Naive B cell (primary cell): ENCODE results near the gene CYSRT1. TPM values are rescaled to one million over a fixed set of nuclear protein-coding genes. Genes with fewer than 3 reads are reported as not detected.
A peak's percentile ranks its signal among the peaks of the same experiment; 100 is the strongest.

Source experiments
- ATAC-seq, 2 donors: fragments of 150-1000 bp; cut with Tn5 transposase; 2 replicates each; pipeline ENCODE4 v1.10.0; 2021; ENCODE audit warnings: low read depth in 2 of 2, mild to moderate bottlenecking in 2 of 2, moderate library complexity in 2 of 2
- DNase-seq: peaks from one replicate; pipeline ENCODE4 v3.0.0; 2022
- H3K27ac Mint-ChIP-seq, 6 donors: one replicate each; pipeline ENCODE4 v1.8.0; 2020 to 2022; ENCODE audit warnings: mild to moderate bottlenecking in 6 of 6, mixed read lengths in 6 of 6, moderate library complexity in 5 of 6, inconsistent platforms in 2 of 6
- H3K27me3 Mint-ChIP-seq, 3 donors: one replicate each; pipeline ENCODE4 v1.8.0; 2021 to 2022; ENCODE audit warnings: mixed read lengths in 3 of 3, mild to moderate bottlenecking in 1 of 3
- H3K36me3 Mint-ChIP-seq, 2 donors: one replicate each; pipeline ENCODE4 v1.8.0; 2020 to 2022; ENCODE audit warnings: mixed read lengths in 2 of 2, inconsistent platforms in 1 of 2, mild to moderate bottlenecking in 1 of 2
- H3K4me1 Mint-ChIP-seq, 3 donors: one replicate each; pipeline ENCODE4 v1.8.0; 2020 to 2022; ENCODE audit warnings: mixed read lengths in 3 of 3, inconsistent platforms in 1 of 3, mild to moderate bottlenecking in 1 of 3, moderate library complexity in 1 of 3
- H3K4me3 Mint-ChIP-seq, 8 donors: one replicate each; pipeline ENCODE4 v1.8.0; 2020 to 2022; ENCODE audit warnings: mild to moderate bottlenecking in 8 of 8, mixed read lengths in 8 of 8, moderate library complexity in 8 of 8, inconsistent platforms in 2 of 8
- H3K9me3 Mint-ChIP-seq, 7 donors: one replicate each; pipeline ENCODE4 v1.8.0; 2020 to 2022; ENCODE audit warnings: mixed read lengths in 7 of 7, mild to moderate bottlenecking in 5 of 7, inconsistent platforms in 2 of 7, moderate library complexity in 1 of 7
- polyA plus RNA-seq, 6 donors: library from polyadenylated mRNA; unstranded; fragments of 300-500 nt; fragmentation: Illumina TruSeq; gene quantifications; one replicate each; pipeline ENCODE4 v1.2.3, GENCODE V29; 2021; ENCODE audit warnings: low read depth in 6 of 6

CYSRT1 gene
- polyA plus RNA-seq, 6 donors from 2014 or later = not detected

DNA sequence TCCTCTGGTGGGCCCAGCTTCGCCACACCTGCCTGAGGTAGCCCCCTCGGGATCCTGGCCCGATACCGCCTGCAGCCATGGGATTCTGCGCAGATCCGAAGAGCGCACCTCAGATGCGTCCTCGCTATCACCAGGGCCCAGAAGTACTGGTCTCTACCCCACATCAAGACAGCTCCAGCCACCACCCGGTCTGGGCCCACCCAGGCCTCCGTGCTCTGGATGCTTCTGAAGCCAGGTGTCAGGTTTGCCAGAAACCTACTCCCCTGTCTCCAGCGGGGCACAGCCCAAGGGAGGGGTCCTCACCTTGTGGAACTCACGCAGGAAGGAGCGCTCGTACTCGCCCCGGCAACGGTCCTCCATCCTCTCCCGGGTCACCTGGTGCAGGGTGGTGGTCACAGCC lies 39.1 kb upstream of the CYSRT1 start:
- peaks cover 0 to 13% of the 10 kb centered on the region in 2 donors for H3K36me3 Mint-ChIP-seq
- H3K27me3 Mint-ChIP-seq = no peaks in the 10 kb centered on the region
- peaks cover 28 to 43% (median 38%) of the 10 kb centered on the region in 3 donors for H3K4me1 Mint-ChIP-seq
- DNase-seq (no peak), ATAC-seq (no peak)
- H3K27ac Mint-ChIP-seq = no peak overlapping the region
- H3K4me3 Mint-ChIP-seq = peak overlapping the region in 5 of 8 donors; percentile 25 to 95 (median 47)
- no peaks in the 10 kb centered on the region for H3K9me3 Mint-ChIP-seq

DNA sequence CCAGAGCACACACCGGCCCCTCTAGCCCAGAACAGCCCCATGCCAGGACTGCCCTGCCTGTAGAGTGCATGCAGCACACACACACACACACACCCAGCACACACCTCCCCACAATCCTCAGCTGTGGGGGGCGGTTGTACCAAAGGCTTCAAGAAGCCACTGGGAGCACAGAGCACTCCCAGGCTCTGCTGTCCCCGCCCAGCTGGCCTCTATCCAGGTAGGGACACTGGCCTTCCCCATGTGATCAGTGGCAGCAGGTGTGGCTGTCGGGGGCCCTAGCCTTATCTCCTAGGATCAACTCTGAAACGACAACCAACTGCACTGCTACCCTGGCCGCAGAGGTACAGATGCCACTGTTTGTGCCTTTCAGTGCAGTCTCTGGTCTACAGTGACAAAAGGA lies 38.6 kb upstream of the CYSRT1 start:
- no peaks in the 10 kb centered on the region for H3K27me3 Mint-ChIP-seq

DNA sequence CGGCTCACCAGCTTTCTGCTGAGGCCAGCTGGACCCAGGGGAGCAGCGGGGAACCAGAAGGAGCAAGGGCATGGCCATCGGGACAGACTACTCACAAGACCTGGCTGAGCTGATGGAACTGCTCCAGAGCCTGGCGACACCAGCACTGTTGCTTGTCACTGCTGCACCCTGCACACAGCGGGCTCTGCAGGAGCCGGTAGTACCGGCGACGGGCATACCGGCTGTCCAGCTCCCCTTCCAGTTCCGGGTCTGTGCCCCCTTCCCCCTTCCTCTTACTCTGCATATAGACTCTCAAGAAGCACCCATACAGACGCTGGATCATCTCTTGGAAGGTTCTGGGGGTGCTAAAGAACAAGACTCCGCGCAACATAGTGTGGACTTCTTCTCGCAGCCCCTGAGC lies 37.6 kb upstream of the CYSRT1 start:
- Mint-ChIP-seq H3K27me3 (no peaks in the 10 kb centered on the region), H3K36me3 (peaks cover 0 to 13% of the 10 kb centered on the region in 2 donors), H3K4me1 (peaks cover 28 to 47% (median 40%) of the 10 kb centered on the region in 3 donors), H3K9me3 (no peaks in the 10 kb centered on the region), H3K4me3 (peak overlapping the region; percentile 92 to 96 (median 94)), H3K27ac (peak overlapping the region; percentile 94 to 99 (median 96))
- no peak for ATAC-seq
- no peak for DNase-seq

More for the DNA sequence above, 38.6 kb upstream of the CYSRT1 start:
- ATAC-seq = no peak
- Mint-ChIP-seq H3K27ac (peak overlapping the region in 1 of 6 donors; percentile 60), H3K36me3 (peaks cover 0 to 13% of the 10 kb centered on the region in 2 donors), H3K9me3 (no peaks in the 10 kb centered on the region), H3K4me1 (peaks cover 28 to 47% (median 40%) of the 10 kb centered on the region in 3 donors), H3K4me3 (peak overlapping the region; percentile 19 to 96 (median 92))
- no peak for DNase-seq

DNA sequence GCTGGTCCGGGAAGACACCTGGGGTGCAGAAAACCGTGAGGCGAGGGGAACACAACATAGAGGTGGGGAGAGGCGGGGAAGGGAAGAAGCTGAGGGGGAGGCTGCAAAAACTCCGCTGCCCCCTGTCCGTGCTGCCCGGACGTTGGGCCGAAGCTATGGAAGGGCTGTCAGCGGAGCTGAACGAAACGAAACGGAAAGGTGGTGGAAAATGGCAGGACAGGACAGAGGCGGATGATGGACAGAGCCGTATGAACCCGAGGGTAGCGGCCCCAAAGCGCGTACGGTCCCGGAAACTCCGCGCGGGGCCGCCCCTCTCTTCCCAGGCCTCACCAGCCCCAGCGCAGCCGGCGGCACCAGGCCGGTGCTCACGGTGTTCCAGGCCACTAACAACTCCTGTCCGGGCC lies 36.9 kb upstream of the CYSRT1 start:
- peak overlapping the region; percentile 94 to 99 (median 96) for H3K27ac Mint-ChIP-seq
- H3K4me1 Mint-ChIP-seq = peaks cover 28 to 47% (median 40%) of the 10 kb centered on the region in 3 donors
- no peaks in the 10 kb centered on the region for H3K9me3 Mint-ChIP-seq
- peaks cover 0 to 13% of the 10 kb centered on the region in 2 donors for H3K36me3 Mint-ChIP-seq
- peak overlapping the region; percentile 92 to 96 (median 94) for H3K4me3 Mint-ChIP-seq
- ATAC-seq = peak; percentile 7 to 10
- H3K27me3 Mint-ChIP-seq = no peaks in the 10 kb centered on the region
- DNase-seq = no peak

DNA sequence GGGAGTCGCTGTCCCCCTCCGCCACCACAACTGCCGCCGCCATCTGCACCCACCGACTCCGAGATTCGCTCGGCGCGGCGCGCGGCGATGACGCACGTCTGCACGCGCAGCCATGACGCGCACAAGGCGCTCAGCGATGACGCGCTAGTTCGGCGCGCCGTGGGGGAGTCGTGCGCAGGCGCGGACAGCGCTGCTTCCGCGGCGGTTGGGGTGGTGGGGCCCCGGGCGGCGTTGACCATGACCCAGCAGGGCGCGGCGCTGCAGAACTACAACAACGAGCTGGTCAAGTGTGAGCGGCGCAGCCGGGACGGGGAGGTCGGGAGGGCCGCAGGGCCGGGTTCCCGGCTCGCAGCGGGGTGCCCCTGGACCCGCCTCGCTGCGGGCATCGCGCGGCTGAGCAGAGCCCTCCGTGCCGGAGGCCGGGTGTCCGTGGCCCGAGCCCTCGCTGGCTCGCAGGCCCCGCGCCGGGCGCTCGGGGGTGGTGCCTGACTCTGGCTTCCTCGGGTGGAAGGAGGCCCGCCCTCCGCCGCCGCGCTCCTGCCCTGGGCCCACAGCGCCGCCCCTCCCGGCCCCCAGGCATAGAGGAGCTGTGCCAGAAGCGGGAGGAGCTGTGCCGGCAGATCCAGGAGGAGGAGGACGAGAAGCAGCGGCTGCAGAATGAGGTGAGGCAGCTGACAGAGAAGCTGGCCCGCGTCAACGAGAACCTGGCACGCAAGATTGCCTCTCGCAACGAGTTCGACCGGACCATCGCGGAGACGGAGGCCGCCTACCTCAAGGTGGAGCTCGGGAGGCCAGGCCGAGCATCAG lies 36.3 kb upstream of the CYSRT1 start, which contains the start of the genes ANAPC2 and SSNA1:
Gene ANAPC2 (minus strand): TSS at position 71 of the 807 bp plus-strand sequence. CDS start 28 bp downstream, at position 43.
Gene SSNA1 (plus strand): TSS at position 187 of the 807 bp plus-strand sequence. CDS start 51 bp downstream, at position 238.
- Mint-ChIP-seq H3K27me3 (no peaks in the 10 kb centered on the region), H3K4me1 (peaks cover 28 to 47% (median 40%) of the 10 kb centered on the region in 3 donors), H3K36me3 (peaks cover 0 to 8% of the 10 kb centered on the region in 2 donors), H3K9me3 (no peaks in the 10 kb centered on the region), H3K4me3 (peak within 1 kb of the TSS; percentile 92 to 96 (median 94)), H3K27ac (peak within 1 kb of the TSS; percentile 94 to 99 (median 97))
- DNase-seq = peak; percentile 93
- ATAC-seq = peak; percentile 80 to 81

DNA sequence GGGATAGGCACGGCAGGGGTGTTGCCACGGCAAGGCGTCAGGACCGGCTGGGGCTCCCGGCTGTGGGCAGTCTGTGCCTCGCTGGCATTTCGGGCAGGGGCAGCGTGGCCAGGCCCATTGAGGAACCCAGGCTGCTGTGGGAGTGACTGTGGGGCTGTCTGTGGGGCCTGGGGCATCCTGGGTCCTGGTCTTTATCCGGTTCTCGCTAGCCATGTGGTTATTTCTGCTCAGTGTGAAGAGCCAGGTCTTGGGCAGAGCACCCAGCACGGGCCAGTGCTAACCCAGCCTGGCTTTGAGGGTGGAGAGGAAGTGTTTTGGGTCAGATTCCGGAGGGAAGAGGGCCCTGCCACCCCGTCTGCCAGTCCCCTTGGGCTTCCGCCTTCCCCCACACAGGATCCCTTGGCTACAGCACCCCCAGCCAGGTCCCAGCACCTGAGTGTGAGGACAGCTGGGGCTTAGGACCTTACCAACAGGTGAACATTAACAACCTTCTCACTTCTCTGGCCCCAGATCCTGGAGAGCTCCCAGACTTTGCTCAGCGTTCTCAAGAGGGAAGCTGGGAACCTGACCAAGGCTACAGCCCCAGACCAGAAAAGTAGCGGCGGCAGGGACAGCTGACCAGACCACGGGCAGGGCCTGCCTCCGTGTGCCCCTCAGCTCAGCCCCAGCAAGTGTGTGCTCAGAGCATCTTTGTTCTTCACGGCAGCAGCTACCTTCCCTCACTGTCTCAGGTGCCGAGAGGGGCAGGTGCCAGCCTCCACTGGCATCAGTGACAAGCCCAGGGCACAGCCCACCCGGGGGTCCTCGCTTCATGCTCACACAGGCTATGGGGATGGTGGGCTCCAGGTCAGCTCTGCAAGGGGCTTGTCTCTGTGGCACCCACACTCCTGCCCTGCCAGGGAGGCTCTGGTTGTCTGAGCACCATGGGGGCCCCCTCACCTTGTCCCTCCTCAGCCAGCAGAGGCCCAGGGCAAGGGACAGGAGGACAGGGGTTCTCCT lies 35.4 kb upstream of the CYSRT1 start:
- DNase-seq (no peak), ATAC-seq (no peak)
- Mint-ChIP-seq H3K4me1 (peaks cover 23 to 40% (median 39%) of the 10 kb centered on the region in 3 donors), H3K27ac (peak overlapping the region; percentile 88 to 99 (median 94)), H3K27me3 (no peaks in the 10 kb centered on the region), H3K4me3 (peak overlapping the region; percentile 90 to 96 (median 92)), H3K9me3 (no peaks in the 10 kb centered on the region), H3K36me3 (no peaks in the 10 kb centered on the region)

DNA sequence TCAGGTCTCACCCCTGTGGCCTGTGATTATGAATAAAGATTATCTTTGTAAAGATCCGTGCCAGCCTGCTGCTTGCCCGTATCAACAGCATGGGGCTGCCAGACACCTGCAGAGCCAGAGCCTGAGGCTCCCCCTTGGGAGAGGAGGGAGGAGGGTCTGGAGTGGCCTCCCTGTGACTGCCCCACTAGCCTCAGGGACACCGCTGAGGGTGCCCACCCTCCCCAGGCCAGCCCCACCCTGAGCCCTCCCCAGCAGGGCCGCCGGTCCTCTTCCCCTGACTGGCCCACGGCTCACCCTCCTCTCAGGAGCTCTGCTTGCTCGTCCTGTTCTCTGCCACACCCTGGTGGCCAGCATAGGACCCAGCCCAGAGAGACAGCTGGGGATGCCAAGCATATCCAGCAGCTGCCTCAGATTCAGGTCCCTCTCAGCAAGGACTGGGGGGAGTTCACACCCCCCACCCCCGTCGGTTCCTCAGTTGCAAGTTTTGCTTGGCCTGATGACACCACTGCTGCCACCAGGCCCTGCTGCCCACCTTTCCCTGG lies 34.6 kb upstream of the CYSRT1 start:
- Mint-ChIP-seq H3K4me1 (peaks cover 27 to 42% (median 38%) of the 10 kb centered on the region in 3 donors), H3K9me3 (no peaks in the 10 kb centered on the region), H3K27me3 (no peaks in the 10 kb centered on the region), H3K27ac (peak overlapping the region in 4 of 6 donors; percentile 30 to 94 (median 68)), H3K36me3 (no peaks in the 10 kb centered on the region), H3K4me3 (peak overlapping the region; percentile 42 to 92 (median 68))
- ATAC-seq = no peak
- no peak for DNase-seq

DNA sequence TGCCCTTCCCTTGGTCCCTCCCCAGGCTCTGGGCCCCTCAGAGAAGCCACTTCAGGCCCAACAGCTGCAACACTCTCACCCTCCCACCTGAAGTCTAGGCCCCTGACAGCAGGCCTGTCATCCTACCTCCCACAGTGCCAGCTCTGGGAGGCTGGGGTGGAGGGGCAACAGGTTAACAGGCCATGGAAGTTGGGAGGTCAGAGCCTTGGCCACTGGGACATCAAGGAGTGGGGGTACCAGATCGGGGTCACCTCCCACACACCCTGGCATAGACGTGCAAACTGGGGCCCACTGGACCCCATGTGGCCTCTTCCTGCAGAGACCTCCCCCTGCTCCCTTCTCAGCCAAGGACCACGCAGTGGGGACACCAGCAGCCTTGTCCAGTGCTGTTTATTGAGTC lies 33.7 kb upstream of the CYSRT1 start:
- DNase-seq (no peak), ATAC-seq (no peak)
- H3K9me3 Mint-ChIP-seq = no peaks in the 10 kb centered on the region
- peak overlapping the region in 4 of 8 donors; percentile 12 to 92 (median 74) for H3K4me3 Mint-ChIP-seq
- peak overlapping the region in 3 of 6 donors; percentile 78 to 94 (median 82) for H3K27ac Mint-ChIP-seq
- H3K4me1 Mint-ChIP-seq = peaks cover 28 to 42% (median 31%) of the 10 kb centered on the region in 3 donors
- no peaks in the 10 kb centered on the region for H3K27me3 Mint-ChIP-seq
- no peaks in the 10 kb centered on the region for H3K36me3 Mint-ChIP-seq

DNA sequence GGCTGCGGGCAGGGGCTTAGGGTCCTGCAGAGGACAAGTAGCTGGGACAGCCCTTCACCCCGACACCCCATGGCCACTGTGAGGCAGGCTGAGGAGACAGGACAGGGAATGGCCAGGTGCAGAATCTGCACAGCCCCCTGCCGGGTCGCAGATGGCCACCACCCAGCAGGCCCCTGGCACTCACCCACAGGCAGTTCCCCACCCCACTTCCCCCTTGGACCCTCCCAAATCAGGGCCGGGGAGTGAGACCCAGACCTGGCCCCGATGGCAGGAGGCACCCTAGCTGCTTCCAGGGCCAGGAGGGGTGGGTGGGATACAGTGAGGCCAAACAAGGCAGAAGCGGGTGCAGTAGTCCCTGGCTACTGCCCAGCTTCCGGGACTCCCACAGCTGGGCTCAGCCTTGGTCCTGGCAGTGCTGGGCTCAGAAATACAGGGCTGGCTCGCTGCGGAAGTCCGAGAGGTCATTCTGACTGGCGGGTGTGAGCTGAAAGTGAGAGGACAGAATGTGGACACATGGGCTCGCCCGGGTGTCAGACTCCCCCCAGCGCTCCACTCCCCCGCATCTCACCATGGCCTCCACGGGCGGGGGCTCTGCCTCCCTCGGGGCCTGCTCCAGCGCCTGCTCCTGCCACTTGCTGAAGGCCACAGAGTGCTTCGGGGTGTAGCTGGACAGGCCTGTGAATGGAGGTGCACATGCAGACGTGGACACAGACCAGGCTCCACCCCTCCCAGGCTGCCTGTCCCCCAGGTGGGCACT lies 33.1 kb upstream of the CYSRT1 start:
- peak overlapping the region in 1 of 8 donors; percentile 41 for H3K4me3 Mint-ChIP-seq
- no peaks in the 10 kb centered on the region for H3K9me3 Mint-ChIP-seq
- H3K27me3 Mint-ChIP-seq = no peaks in the 10 kb centered on the region
- peaks cover 25 to 37% (median 26%) of the 10 kb centered on the region in 3 donors for H3K4me1 Mint-ChIP-seq
- H3K36me3 Mint-ChIP-seq = no peaks in the 10 kb centered on the region
- DNase-seq (no peak), ATAC-seq (no peak)
- H3K27ac Mint-ChIP-seq = peak overlapping the region in 1 of 6 donors; percentile 94

DNA sequence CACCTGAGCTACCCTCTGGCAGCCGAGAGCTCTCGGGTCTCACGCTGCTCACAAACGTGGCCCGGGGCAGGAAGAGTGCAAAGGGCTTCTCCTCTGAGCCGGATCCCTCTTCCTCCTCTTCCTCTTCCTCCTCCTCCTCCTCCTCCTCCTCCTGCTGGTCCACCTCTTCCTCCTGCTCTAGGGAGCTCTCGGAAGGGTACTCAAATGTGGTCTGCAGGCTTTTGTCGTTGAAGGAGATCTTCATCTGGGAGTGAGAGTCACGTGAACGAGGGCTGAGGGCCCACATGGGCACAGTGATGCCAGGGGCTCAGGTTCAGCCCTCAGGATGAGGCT lies 32.6 kb upstream of the CYSRT1 start:
- H3K36me3 Mint-ChIP-seq = no peaks in the 10 kb centered on the region
- H3K4me3 Mint-ChIP-seq = peak overlapping the region in 1 of 8 donors; percentile 41
- no peaks in the 10 kb centered on the region for H3K27me3 Mint-ChIP-seq
- DNase-seq = no peak
- no peak for ATAC-seq
- no peak overlapping the region for H3K27ac Mint-ChIP-seq
- no peaks in the 10 kb centered on the region for H3K9me3 Mint-ChIP-seq
- peaks cover 20 to 35% (median 22%) of the 10 kb centered on the region in 3 donors for H3K4me1 Mint-ChIP-seq

DNA sequence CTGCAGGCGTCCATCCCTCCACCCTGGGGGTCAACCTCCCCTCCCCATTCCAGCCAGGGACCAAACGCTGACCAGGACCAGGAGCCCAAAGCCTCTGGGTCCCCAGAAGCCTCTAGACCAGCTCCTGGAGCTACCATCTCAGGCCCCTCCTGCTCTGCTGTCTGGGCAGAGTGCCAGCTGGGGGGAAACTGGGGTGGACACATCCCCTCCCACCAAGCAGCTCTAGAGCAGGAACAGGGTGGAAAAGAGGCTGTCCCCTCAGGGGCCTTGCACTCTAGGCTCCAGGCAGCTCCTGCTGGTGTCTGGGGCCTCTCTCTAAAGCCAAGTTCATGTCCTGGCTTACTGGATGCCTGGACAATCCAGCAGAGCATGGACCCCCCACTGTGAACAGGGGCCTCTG lies 32.1 kb upstream of the CYSRT1 start:
- Mint-ChIP-seq H3K27me3 (no peaks in the 10 kb centered on the region), H3K27ac (no peak overlapping the region), H3K4me3 (peak overlapping the region in 1 of 8 donors; percentile 41), H3K9me3 (no peaks in the 10 kb centered on the region), H3K4me1 (peaks cover 15 to 30% (median 19%) of the 10 kb centered on the region in 3 donors), H3K36me3 (no peaks in the 10 kb centered on the region)
- DNase-seq (no peak), ATAC-seq (no peak)

DNA sequence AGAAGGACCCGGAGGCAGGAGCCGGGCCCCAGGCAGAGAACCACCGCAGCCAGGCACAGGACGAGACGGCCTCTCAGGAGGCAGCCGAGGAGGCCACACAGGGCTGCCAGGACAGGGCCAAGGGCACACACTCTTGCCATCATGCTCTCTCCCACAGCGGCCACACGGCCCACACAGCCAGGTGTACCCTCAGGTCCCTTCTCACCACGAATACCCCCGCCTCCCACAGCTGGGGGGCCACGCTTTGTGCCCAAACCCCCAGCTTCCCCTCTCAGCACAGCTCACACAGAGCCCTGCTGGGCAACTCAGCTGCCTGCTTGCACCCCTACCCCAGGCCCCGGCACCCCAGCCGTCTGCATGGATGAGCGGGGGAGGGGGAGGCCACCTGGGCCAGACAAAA lies 31.2 kb upstream of the CYSRT1 start:
- no peak for DNase-seq
- Mint-ChIP-seq H3K4me1 (peaks cover 14 to 30% (median 16%) of the 10 kb centered on the region in 3 donors), H3K4me3 (peak overlapping the region in 1 of 8 donors; percentile 9), H3K9me3 (no peaks in the 10 kb centered on the region), H3K27ac (no peak overlapping the region), H3K36me3 (no peaks in the 10 kb centered on the region), H3K27me3 (no peaks in the 10 kb centered on the region)
- ATAC-seq = no peak
